ENCODE data around the gene UVSSA.
"Not testable (repeated sequence)": the region's sequence is repeated elsewhere in the genome, so short reads cannot be mapped to it uniquely, and the experiment has no call there.

UVSSA gene

DNA sequence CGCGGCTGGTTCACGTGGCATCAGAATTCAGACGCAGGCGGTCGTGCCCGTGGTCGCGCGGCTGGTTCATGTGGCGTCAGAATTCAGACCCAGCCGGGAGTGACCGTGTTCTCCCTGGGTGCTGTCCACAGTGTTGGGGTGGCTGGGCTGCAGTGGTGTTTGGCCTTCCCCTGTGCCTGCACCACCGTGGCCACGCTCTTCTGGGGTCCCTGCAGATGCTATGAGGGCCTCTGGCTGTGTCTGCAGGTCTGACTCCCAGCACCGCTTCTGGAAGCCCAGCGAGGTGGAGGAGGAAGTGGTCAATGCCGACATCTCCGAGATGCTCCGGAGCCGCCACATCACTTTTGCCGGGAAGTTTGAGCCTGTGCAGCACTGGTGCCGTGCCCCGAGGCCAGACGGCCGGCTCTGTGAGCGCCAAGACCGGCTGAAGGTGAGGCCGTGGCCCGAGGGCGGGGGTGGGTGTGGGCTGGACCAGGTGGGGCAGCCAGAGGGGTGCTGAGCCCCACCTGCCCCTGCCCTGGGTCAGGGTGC, 32.9 kb downstream of the UVSSA start:
- no peak for DNase-seq

- no peak for DNase-seq
Observed at GRCh38 chr4:1380368-1381151, 33.6 kb downstream of the UVSSA start.

DNA sequence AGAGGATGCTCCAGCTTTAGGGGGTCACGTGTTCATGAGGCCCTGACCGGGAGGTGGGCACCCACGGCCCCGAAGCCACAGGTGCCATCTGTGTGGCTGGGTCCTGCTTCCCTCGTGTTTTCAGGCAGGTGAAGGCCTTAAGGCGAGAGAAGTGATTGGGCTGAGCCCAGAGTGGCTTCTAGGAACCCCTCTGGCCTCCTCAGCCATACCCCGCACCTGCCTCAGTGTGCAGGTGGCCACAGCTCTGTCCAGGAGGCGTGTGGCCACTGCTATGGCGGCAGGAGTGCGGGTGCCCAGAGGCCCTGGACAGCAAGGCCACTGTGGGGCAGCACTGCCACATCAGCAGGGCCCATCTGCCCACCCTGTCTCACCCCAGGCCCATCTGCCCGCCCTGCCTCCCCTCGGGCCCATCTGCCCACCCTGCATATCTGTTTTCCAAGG, 34.2 kb downstream of the UVSSA start:
- no peak for DNase-seq

- no peak for DNase-seq
Observed at GRCh38 chr4:1381944-1382541, 35.0 kb downstream of the UVSSA start.

DNA sequence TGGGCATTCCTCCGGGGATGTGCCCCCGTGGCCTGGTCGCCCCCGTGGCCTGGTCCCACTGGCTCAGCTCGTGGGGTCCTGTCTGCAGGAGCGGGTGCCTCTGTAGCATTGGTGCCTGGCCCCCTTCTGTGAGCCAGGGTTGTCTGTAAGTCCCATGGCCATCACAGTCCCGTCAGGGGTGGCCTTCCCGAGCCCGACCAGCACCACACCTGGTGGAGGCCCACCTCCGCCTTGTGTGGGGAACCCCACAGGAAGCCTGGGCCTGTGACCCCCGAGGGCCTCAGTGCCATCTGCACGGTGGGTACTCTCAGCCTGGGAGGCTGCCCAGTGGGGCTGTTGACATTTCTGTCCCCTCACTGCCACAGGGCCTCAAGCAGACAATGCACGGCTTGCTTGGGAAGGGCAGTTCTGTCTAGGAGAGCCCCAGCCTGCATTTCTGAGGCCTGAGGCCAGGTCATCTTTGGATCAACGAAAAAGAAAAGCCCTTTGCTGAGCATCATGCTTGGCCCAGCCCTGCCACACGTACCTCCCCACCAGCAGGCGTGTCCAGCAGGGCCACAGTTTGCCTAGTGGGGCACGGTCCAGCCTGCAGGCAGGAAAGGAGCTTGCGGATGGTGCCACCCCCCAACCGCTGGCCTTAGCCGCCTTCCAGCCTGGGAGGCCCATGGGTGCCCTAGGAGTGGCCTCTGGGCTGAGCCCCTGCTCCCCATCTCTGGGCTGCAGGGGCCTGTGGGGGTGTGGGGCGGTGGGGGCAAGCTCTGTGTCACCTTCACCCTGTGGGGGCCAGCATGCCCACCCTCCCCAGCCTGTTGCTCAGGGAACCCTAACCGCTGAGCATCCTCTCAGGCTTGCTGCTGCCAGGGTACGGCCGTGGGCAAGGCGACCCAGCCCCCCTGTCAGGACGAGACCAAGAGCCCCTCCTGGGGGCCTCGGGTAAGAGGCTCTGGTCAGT, 36.0 kb downstream of the UVSSA start:
- DNase-seq, result no peak

DNA sequence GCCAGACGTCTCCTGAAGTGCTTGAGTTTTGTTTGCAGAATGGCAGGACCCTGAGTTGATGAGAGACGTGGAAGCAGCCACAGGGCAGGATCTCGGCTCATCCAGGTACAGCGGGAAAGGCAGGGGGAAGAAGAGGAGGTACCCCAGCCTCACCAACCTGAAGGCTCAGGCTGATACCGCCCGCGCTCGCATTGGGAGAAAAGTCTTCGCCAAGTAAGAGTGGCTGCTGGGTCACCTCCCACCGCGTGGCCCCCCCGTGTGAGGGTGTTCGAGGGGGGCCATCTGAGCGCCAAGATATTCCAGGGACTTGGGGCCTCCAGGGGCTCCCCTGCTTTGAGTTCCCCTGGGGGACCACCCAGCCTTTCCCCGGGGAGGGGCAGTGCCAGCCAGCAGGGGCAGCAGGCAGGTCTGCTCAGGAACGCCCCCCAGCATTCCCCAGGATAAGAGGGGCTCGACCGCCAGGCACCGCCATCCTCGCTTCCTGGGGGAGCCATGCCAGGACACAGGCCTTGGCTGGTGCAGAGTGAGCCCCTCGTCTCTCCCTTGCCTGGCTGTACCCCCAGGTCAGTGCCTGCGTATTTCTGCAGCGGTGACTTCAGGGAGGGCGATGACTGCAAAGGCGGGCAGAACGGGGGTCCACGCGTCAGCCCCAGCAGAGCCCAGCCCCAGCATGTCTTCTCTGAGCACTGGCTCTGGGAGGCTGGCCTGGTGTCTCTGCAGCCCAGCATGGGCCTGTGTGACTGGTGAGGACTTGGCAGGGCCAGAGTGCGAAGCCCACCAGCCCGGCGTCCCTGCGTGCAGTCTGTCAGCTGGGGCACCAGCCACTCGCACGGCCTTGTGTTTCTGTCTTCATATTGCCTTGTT, 37.0 kb downstream of the UVSSA start:
- no peak for DNase-seq

- DNase-seq, result no peak
Observed at GRCh38 chr4:1384675-1385372, 37.8 kb downstream of the UVSSA start.

DNA sequence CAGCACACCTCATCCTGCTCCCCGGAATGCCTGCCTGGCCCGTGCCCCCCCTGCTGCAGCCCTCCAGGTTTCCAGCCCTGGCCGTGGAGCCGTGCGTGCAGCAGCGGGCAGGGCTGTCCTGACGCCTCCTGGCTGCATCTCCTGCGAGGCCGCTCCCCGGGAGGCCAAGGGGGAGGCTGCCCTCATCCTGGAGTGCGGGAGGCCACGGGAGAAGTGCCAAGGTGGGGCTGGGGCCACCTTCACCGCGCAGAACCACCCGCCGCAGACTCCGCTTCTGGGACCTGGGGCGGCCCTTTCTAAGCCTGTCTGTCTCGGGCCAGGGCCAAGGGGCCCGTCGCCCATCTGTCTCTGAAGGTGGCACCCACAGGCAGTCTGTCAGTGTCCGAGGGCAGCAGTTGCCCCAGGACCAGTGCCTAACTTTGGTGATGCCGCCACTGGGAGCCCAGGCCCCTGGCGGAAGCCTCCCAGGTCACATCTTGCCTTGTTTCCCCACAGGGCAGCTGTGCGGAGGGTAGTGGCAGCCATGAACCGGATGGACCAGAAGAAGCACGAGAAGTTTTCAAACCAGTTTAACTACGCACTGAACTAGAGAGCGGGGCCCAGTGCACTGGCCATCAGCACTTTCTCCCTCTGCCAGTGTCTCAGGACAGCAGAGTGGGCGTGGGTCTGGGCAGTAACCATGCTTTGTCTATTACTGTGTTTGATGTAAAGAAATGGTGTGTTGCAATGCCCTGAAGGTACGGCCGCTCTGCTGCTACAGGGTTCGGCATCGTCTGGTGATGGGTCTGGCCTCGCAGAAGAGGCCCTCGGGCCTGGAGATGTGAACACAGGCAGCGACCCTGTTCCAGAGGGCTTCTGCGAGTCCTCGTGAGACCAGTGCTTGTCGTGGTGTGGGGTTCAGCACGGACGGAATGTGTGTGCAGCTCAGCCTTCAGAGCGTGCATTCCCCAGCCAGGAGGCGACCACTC, 38.6 kb downstream of the UVSSA start:
- no peak for DNase-seq

DNA sequence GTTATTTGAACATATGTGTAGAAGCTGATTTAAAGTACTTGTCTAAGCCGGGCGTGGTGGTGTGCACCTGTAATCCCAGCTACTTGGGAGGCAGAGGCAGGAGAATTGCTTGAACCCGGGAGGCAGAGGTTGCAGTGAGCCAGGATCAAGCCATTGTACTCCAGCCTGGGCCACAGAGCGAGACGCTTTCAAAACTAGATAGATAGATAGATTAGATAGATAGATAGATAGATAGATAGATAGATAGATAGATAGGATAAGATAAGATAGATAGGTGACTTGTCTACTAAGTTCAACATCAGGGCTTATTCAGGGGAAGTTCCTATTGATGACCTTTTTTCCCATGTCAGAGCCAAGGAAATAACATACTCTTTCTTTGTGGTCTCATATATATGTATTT, 46.4 kb downstream of the UVSSA start:
- not testable (repeated sequence) for DNase-seq

GRCh38 chr4:1393866-1394265, 46.9 kb downstream of the UVSSA start:
- no peak for DNase-seq

GRCh38 chr4:1394554-1395388, 47.8 kb downstream of the UVSSA start:
- not testable (repeated sequence) for DNase-seq

DNA sequence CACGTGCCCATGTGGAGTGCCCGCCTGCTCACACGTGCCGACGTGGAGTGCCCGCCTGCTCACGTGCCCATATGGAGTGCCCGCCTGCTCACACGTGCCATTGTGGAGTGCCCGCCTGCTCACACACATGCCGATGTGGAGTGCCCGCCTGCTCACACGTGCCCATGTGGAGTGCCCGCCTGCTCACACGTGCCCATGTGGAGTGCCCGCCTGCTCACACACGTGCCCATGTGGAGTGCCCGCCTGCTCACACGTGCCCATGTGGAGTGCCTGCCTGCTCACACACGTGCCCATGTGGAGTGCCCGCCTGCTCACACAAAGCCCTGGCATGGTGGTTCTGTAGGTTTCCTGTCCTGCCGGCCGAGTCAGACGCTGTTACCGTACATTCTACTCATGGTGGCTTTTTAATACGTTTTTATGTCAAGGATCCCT, 48.4 kb downstream of the UVSSA start:
- DNase-seq, result not testable (repeated sequence)

DNA sequence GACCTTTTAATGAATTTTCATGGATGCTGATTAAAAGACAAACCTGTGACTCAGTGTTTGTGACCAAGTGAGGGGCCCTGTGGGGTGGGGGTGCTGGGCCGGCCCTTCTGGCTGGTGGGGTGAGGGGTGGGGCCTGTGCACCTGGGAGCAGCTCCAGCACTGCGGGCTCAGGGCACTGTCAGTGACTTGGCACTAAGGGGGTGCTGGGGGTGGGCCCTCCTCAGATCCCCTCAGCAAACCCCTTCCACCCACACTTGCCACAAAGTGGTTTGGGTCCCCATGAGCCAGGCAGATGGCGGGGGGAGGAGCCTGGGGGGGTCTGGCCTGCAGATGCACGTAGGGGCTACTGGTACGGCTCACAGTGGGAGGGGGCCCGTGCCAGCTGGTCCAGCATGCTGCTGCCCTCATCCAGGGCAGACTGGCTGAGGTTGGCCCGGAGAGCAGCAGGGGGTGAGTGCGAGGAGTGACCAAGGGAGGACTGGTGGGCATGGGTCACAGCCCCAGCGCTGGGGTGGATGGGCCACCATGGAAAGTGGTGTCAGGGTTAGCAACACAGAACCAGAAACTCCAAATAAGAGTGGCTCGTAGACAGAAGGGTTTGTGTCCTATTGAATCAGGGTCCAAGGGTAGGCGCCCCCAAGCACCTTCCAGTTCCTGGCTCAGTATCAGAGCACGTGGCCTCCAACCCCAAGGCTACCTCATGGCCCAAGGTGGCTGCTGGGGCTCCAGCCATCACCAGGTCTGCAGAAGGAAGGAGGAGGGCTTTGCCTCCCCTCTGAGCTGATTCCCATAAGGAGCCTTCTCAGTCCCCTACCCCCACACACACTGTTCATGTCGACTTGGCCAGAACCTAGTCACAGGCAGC, 49.2 kb downstream of the UVSSA start:
- no peak for DNase-seq

GRCh38 chr4:1396806-1397455, 49.9 kb downstream of the UVSSA start:
- DNase-seq, result no peak

GRCh38 chr4:1398681-1399507, 51.9 kb downstream of the UVSSA start:
- DNase-seq, result no peak

DNA sequence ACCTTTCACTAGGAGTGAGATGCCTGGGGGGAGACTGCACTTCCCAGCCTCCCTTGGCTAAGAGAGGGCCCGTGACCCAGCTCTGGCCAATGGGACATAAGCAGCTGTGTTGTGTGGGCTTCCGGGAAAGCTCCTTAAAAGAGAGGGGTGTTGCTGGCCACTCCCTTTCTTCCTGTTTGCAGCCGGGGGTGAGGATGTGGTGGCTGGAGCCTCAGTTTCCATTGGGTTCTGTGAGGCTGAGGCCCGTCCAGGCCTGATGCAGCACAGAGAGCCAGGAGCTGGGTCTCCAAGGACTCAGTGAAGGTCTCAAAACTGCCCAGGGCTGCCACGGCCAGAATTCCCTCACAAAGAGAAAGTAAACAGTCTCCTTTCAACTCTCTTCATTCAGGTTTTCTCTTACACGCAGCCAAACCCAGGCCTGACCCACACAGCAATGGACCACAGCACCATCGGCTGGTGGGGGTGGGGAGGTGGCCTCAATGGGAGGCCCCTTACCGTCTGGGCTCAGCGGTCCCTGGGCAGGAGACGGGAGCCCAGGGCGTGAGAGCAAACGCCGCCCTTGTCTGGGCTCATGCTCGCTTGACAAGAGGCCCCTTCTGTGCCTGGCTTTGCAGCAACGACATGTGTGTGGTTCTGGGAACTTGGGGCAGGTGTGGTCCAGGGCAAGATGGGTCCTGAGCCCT, 52.6 kb downstream of the UVSSA start:
- no peak for DNase-seq

Data from NCI-H1092 (cell line).